GM12873 (cell line): Measurements from ENCODE around the gene ANTXR2.
A peak's percentile ranks its signal among the peaks of the same experiment; 100 is the strongest.

Experiments
- CTCF ChIP-seq: IDR thresholded peaks from 2 replicates; pipeline ENCODE4 v1.5.1; 2012; ENCODE audit warnings: low read depth, mild to moderate bottlenecking, moderate library complexity, low read length, control low read depth; ENCODE audit not compliant: insufficient read depth; ENCODE audit errors: missing control alignments

The ANTXR2 gene

GRCh38 chr4:79923281-79923680 lies 149.7 kb downstream of the ANTXR2 start:
- no peak for TF ChIP-seq CTCF

- no peak for TF ChIP-seq CTCF
Measured at GRCh38 chr4:79922011-79922410, 151.0 kb downstream of the ANTXR2 start.

GRCh38 chr4:79920163-79920853 lies 152.7 kb downstream of the ANTXR2 start:
- TF ChIP-seq CTCF = no peak

- no peak for TF ChIP-seq CTCF
Measured at GRCh38 chr4:79918292-79918691, 154.7 kb downstream of the ANTXR2 start.

- TF ChIP-seq CTCF = peak; percentile 82
Measured at GRCh38 chr4:79917246-79917645, 155.8 kb downstream of the ANTXR2 start.

- no peak for TF ChIP-seq CTCF
Measured at GRCh38 chr4:79915246-79915645, 157.8 kb downstream of the ANTXR2 start.

- TF ChIP-seq CTCF = no peak
Measured at GRCh38 chr4:79913581-79913980, 159.4 kb downstream of the ANTXR2 start.

- TF ChIP-seq CTCF = no peak
Measured at GRCh38 chr4:79907001-79907400, 166.0 kb downstream of the ANTXR2 start.
